Liver (tissue), 3 donors: ENCODE results near the gene DSCAML1.

Source experiments
- ATF3 ChIP-seq: IDR thresholded peaks from 2 replicates; pipeline ENCODE4 v1.6.1; 2016; ENCODE audit warnings: antibody characterized with exemption
- EGR1 ChIP-seq, 2 donors: IDR thresholded peaks; 2 replicates each; pipeline ENCODE4 v1.6.1; 2016 to 2018; ENCODE audit warnings: antibody characterized with exemption in 2 of 2, low read depth in 2 of 2
- NR2F2 ChIP-seq: IDR thresholded peaks from 2 replicates; pipeline ENCODE4 v1.6.1; 2016; ENCODE audit warnings: antibody characterized with exemption
- RAD21 ChIP-seq, 2 donors: IDR thresholded peaks; 2 replicates each; pipeline ENCODE4 v1.6.1; 2016; ENCODE audit warnings: antibody characterized with exemption in 2 of 2, mild to moderate bottlenecking in 2 of 2
- REST ChIP-seq: IDR thresholded peaks from 2 replicates; pipeline ENCODE4 v1.6.1; 2016; ENCODE audit warnings: antibody characterized with exemption, mild to moderate bottlenecking
- SP1 ChIP-seq: IDR thresholded peaks from 2 replicates; pipeline ENCODE4 v1.6.1; 2018; ENCODE audit warnings: antibody characterized with exemption, mild to moderate bottlenecking
- YY1 ChIP-seq: IDR thresholded peaks from 2 replicates; pipeline ENCODE4 v1.6.1; 2016; ENCODE audit warnings: antibody characterized with exemption, mild to moderate bottlenecking
- ZBTB33 ChIP-seq: IDR thresholded peaks from 2 replicates; pipeline ENCODE4 v1.6.1; 2016; ENCODE audit warnings: antibody characterized with exemption
- TF ChIP-seq, protein P1 (sequence below): fragments of 150-350 bp; IDR thresholded peaks from 2 replicates; pipeline ENCODE4 v1.5.1; 2017; ENCODE audit warnings: improper control_type of control experiment, low read depth, low read length; ENCODE audit not compliant: missing input control
- TF ChIP-seq, protein P2 (sequence below): IDR thresholded peaks from 2 replicates; pipeline ENCODE4 v1.6.1; 2016; ENCODE audit warnings: antibody characterized with exemption
- donor health status: healthy.
- donor health status: healthy.

- TF ChIP-seq, protein P1, sequence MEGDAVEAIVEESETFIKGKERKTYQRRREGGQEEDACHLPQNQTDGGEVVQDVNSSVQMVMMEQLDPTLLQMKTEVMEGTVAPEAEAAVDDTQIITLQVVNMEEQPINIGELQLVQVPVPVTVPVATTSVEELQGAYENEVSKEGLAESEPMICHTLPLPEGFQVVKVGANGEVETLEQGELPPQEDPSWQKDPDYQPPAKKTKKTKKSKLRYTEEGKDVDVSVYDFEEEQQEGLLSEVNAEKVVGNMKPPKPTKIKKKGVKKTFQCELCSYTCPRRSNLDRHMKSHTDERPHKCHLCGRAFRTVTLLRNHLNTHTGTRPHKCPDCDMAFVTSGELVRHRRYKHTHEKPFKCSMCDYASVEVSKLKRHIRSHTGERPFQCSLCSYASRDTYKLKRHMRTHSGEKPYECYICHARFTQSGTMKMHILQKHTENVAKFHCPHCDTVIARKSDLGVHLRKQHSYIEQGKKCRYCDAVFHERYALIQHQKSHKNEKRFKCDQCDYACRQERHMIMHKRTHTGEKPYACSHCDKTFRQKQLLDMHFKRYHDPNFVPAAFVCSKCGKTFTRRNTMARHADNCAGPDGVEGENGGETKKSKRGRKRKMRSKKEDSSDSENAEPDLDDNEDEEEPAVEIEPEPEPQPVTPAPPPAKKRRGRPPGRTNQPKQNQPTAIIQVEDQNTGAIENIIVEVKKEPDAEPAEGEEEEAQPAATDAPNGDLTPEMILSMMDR = no peak
- no peak for TF ChIP-seq NR2F2
- no peak for TF ChIP-seq ATF3
- TF ChIP-seq, protein P2, sequence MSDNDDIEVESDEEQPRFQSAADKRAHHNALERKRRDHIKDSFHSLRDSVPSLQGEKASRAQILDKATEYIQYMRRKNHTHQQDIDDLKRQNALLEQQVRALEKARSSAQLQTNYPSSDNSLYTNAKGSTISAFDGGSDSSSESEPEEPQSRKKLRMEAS = no peak
- TF ChIP-seq YY1 = no peak
- no peak for TF ChIP-seq SP1
- no peak for TF ChIP-seq ZBTB33
- TF ChIP-seq RAD21 (IDR thresholded peaks at IDR 0.05) = no peak
- no peak for TF ChIP-seq EGR1 (IDR thresholded peaks at IDR 0.05; ENCODE audit: low read depth in 2 of 2)
- TF ChIP-seq REST = no peak
Measured at GRCh38 chr11:117550466-117550865, 246.6 kb downstream of the DSCAML1 start.
